ENCODE data around the gene FSHR.

The FSHR gene

GRCh38 chr2:49174750-49175149, 20.4 kb upstream of the FSHR start:
- no peak overlapping the region for H3K27ac ChIP-seq
- H3K27me3 ChIP-seq = no peaks in the 10 kb centered on the region
- no peaks in the 10 kb centered on the region for H3K9me3 ChIP-seq
- no peak overlapping the region for H3K4me3 ChIP-seq
- H3K4me2 ChIP-seq = no peak overlapping the region
- H3K4me1 ChIP-seq = no peaks in the 10 kb centered on the region
- no peak for TF ChIP-seq Cebpa-rat (IDR thresholded peaks at IDR 0.05)
- H3K9ac ChIP-seq = no peak overlapping the region
- no peaks in the 10 kb centered on the region for H4K20me1 ChIP-seq
- H3K36me3 ChIP-seq = no peaks in the 10 kb centered on the region

- Histone ChIP-seq H3K9ac (no peak overlapping the region), H3K4me1 (no peaks in the 10 kb centered on the region), H3K9me3 (no peaks in the 10 kb centered on the region), H3K27ac (no peak overlapping the region), H3K27me3 (no peaks in the 10 kb centered on the region), H3K36me3 (no peaks in the 10 kb centered on the region), H3K4me3 (no peak overlapping the region), H4K20me1 (no peaks in the 10 kb centered on the region), H3K4me2 (no peak overlapping the region)
- TF ChIP-seq Cebpa-rat (IDR thresholded peaks at IDR 0.05) = no peak
Observed at GRCh38 chr2:49167131-49167530, 12.8 kb upstream of the FSHR start.

GRCh38 chr2:49165662-49166061, 11.3 kb upstream of the FSHR start:
- no peak overlapping the region for H3K9ac ChIP-seq
- no peak for TF ChIP-seq Cebpa-rat (IDR thresholded peaks at IDR 0.05)
- H3K4me3 ChIP-seq = no peak overlapping the region
- H3K27ac ChIP-seq = no peak overlapping the region
- no peaks in the 10 kb centered on the region for H4K20me1 ChIP-seq
- H3K27me3 ChIP-seq = no peaks in the 10 kb centered on the region
- H3K9me3 ChIP-seq = no peaks in the 10 kb centered on the region
- no peak overlapping the region for H3K4me2 ChIP-seq
- H3K4me1 ChIP-seq = no peaks in the 10 kb centered on the region
- H3K36me3 ChIP-seq = no peaks in the 10 kb centered on the region

GRCh38 chr2:49164729-49165128, 10.4 kb upstream of the FSHR start:
- TF ChIP-seq Cebpa-rat (IDR thresholded peaks at IDR 0.05) = no peak
- no peaks in the 10 kb centered on the region for H3K4me1 ChIP-seq
- H3K27me3 ChIP-seq = no peaks in the 10 kb centered on the region
- no peaks in the 10 kb centered on the region for H4K20me1 ChIP-seq
- H3K9me3 ChIP-seq = no peaks in the 10 kb centered on the region
- H3K4me2 ChIP-seq = no peak overlapping the region
- H3K36me3 ChIP-seq = no peaks in the 10 kb centered on the region
- no peak overlapping the region for H3K4me3 ChIP-seq
- no peak overlapping the region for H3K9ac ChIP-seq
- H3K27ac ChIP-seq = no peak overlapping the region

- H4K20me1 ChIP-seq = no peaks in the 10 kb centered on the region
- no peaks in the 10 kb centered on the region for H3K36me3 ChIP-seq
- no peak overlapping the region for H3K4me3 ChIP-seq
- no peak overlapping the region for H3K4me2 ChIP-seq
- no peaks in the 10 kb centered on the region for H3K9me3 ChIP-seq
- H3K27ac ChIP-seq = no peak overlapping the region
- H3K27me3 ChIP-seq = no peaks in the 10 kb centered on the region
- H3K9ac ChIP-seq = no peak overlapping the region
- no peak for TF ChIP-seq Cebpa-rat (IDR thresholded peaks at IDR 0.05)
- no peaks in the 10 kb centered on the region for H3K4me1 ChIP-seq
Observed at GRCh38 chr2:49162151-49162550, 7.8 kb upstream of the FSHR start.

GRCh38 chr2:49154891-49155290, 576 bp upstream of the FSHR start:
- H4K20me1 ChIP-seq = no peaks in the 10 kb centered on the region
- H3K9ac ChIP-seq = no peak overlapping the region
- no peaks in the 10 kb centered on the region for H3K4me1 ChIP-seq
- no peak overlapping the region for H3K4me2 ChIP-seq
- no peaks in the 10 kb centered on the region for H3K9me3 ChIP-seq
- no peak overlapping the region for H3K4me3 ChIP-seq
- H3K27ac ChIP-seq = no peak overlapping the region
- no peaks in the 10 kb centered on the region for H3K36me3 ChIP-seq
- H3K27me3 ChIP-seq = no peaks in the 10 kb centered on the region
- no peak for TF ChIP-seq Cebpa-rat (IDR thresholded peaks at IDR 0.05)

- Histone ChIP-seq H3K27ac (no peak overlapping the region), H3K4me2 (no peak overlapping the region), H3K9me3 (no peaks in the 10 kb centered on the region), H3K4me3 (no peak overlapping the region), H3K4me1 (no peaks in the 10 kb centered on the region), H3K27me3 (no peaks in the 10 kb centered on the region), H3K36me3 (no peaks in the 10 kb centered on the region), H4K20me1 (no peaks in the 10 kb centered on the region), H3K9ac (no peak overlapping the region)
- no peak for TF ChIP-seq Cebpa-rat (IDR thresholded peaks at IDR 0.05)
Observed at GRCh38 chr2:49153252-49153651, 1.1 kb downstream of the FSHR start.

GRCh38 chr2:49152824-49153223, 1.5 kb downstream of the FSHR start:
- Histone ChIP-seq H3K4me2 (no peak overlapping the region), H3K9me3 (no peaks in the 10 kb centered on the region), H3K4me3 (no peak overlapping the region), H3K36me3 (no peaks in the 10 kb centered on the region), H3K27ac (no peak overlapping the region), H3K4me1 (no peaks in the 10 kb centered on the region), H4K20me1 (no peaks in the 10 kb centered on the region), H3K27me3 (no peaks in the 10 kb centered on the region), H3K9ac (no peak overlapping the region)
- no peak for TF ChIP-seq Cebpa-rat (IDR thresholded peaks at IDR 0.05)

GRCh38 chr2:49146401-49146800, 7.9 kb downstream of the FSHR start:
- Histone ChIP-seq H4K20me1 (no peaks in the 10 kb centered on the region), H3K9me3 (no peaks in the 10 kb centered on the region), H3K36me3 (no peaks in the 10 kb centered on the region), H3K4me3 (no peak overlapping the region), H3K9ac (no peak overlapping the region), H3K4me1 (no peaks in the 10 kb centered on the region), H3K27ac (no peak overlapping the region), H3K27me3 (no peaks in the 10 kb centered on the region), H3K4me2 (no peak overlapping the region)
- no peak for TF ChIP-seq Cebpa-rat (IDR thresholded peaks at IDR 0.05)

- no peak for TF ChIP-seq Cebpa-rat (IDR thresholded peaks at IDR 0.05)
- no peak overlapping the region for H3K9ac ChIP-seq
- H3K27ac ChIP-seq = no peak overlapping the region
- no peaks in the 10 kb centered on the region for H3K4me1 ChIP-seq
- no peak overlapping the region for H3K4me2 ChIP-seq
- H4K20me1 ChIP-seq = no peaks in the 10 kb centered on the region
- H3K4me3 ChIP-seq = no peak overlapping the region
- no peaks in the 10 kb centered on the region for H3K27me3 ChIP-seq
- H3K9me3 ChIP-seq = peaks cover 23% of the 10 kb centered on the region
- no peaks in the 10 kb centered on the region for H3K36me3 ChIP-seq
Observed at GRCh38 chr2:49131801-49132200, 22.5 kb downstream of the FSHR start.

GRCh38 chr2:49129034-49129433, 25.3 kb downstream of the FSHR start:
- H3K4me3 ChIP-seq = no peak overlapping the region
- no peaks in the 10 kb centered on the region for H3K4me1 ChIP-seq
- no peak overlapping the region for H3K4me2 ChIP-seq
- H3K27ac ChIP-seq = no peak overlapping the region
- H3K27me3 ChIP-seq = no peaks in the 10 kb centered on the region
- TF ChIP-seq Cebpa-rat (IDR thresholded peaks at IDR 0.05) = no peak
- H3K9me3 ChIP-seq = peaks cover 23% of the 10 kb centered on the region
- no peaks in the 10 kb centered on the region for H3K36me3 ChIP-seq
- no peak overlapping the region for H3K9ac ChIP-seq
- no peaks in the 10 kb centered on the region for H4K20me1 ChIP-seq
